B cell (primary cell): ENCODE results near the gene ADGRV1. TPM values are rescaled to one million over a fixed set of nuclear protein-coding genes. Genes with fewer than 3 reads are reported as not detected.
"Not testable (repeated sequence)": the region's sequence is repeated elsewhere in the genome, so short reads cannot be mapped to it uniquely, and the experiment has no call there.

ENCODE experiments used
- ATAC-seq: fragments of 200-7000 bp; cut with Tn5 transposase; one replicate; pipeline ENCODE4 v1.10.0; 2021; ENCODE audit warnings: low read depth, mild to moderate bottlenecking, moderate number of reproducible peaks, moderate library complexity
- CTCF ChIA-PET: fragments of 350-600 bp; sonication (Branson Sonifier 250); formaldehyde crosslinking; loops from one replicate; lab custom pipeline; 2021; ENCODE audit warnings: antibody characterized with exemption, inconsistent platforms; lab: Charles Lee
- POLR2A ChIA-PET: fragments of 350-600 bp; sonication (Branson Sonifier 250); formaldehyde crosslinking; loops from one replicate; lab custom pipeline; 2021; ENCODE audit warnings: antibody characterized with exemption; lab: Charles Lee
- DNase-seq: peaks from one replicate; pipeline ENCODE4 v3.0.0; 2013
- H2AFZ ChIP-seq: 2 replicates; pipeline ENCODE4 v1.6.1; 2012; ENCODE audit warnings: mild to moderate bottlenecking, low read depth, low read length; ENCODE audit not compliant: insufficient read depth, poor library complexity, severe bottlenecking
- H3K27ac ChIP-seq, 2 donors: 1 replicate in 1 of 2; 2 replicates in 1 of 2; pipeline ENCODE4 v1.5.1; 2012 to 2013; ENCODE audit warnings: low read length in 2 of 2, mild to moderate bottlenecking in 2 of 2, moderate library complexity in 1 of 2
- H3K27me3 ChIP-seq, 4 experiments: fragments of 200-600 bp in 1 of 4; sonication (generic) in 1 of 4; replicated peaks in 1 of 4; 1 replicate in 2 of 4; 2 replicates in 2 of 4; pipeline versions ENCODE4 v1.6.1 to v1.7.0; 2013 to 2016; ENCODE audit warnings: low read length in 3 of 4, mild to moderate bottlenecking in 2 of 4, mixed read lengths in 1 of 4, moderate library complexity in 1 of 4; ENCODE audit not compliant: insufficient read depth in 4 of 4, control insufficient read depth in 3 of 4; ENCODE audit errors: control extremely low read depth in 1 of 4
- H3K36me3 ChIP-seq, 2 experiments: replicated peaks in 1 of 2; 1 replicate in 1 of 2; 2 replicates in 1 of 2; pipeline versions ENCODE4 v1.6.1 to v1.7.1; 2013; ENCODE audit warnings: low read length in 1 of 2; ENCODE audit not compliant: insufficient read depth in 2 of 2, control insufficient read depth in 1 of 2; ENCODE audit errors: control extremely low read depth in 1 of 2, extremely low read depth in 1 of 2
- H3K4me1 ChIP-seq, 2 donors: fragments of 200-600 bp in 1 of 2; sonication (generic) in 1 of 2; 1 replicate in 1 of 2; 2 replicates in 1 of 2; pipeline versions ENCODE4 v1.5.1 to v1.6.1; 2013 to 2017; ENCODE audit warnings: low read length in 2 of 2; ENCODE audit not compliant: control insufficient read depth in 2 of 2, insufficient read depth in 2 of 2
- H3K4me2 ChIP-seq: replicated peaks from 2 replicates; pipeline ENCODE3; 2012; ENCODE audit warnings: mild to moderate bottlenecking, low read depth, low read length; ENCODE audit not compliant: poor library complexity, severe bottlenecking
- H3K4me3 ChIP-seq, 5 experiments: fragments of 200-600 bp in 1 of 5; sonication (generic) in 1 of 5; 1 replicate in 3 of 5; 2 replicates in 2 of 5; pipeline versions ENCODE4 v1.5.1 to v1.7.0; 2011 to 2016; ENCODE audit warnings: low read length in 4 of 5, mild to moderate bottlenecking in 4 of 5, low read depth in 2 of 5, control low read depth in 1 of 5, moderate library complexity in 1 of 5; ENCODE audit not compliant: insufficient read depth in 1 of 5; ENCODE audit errors: control extremely low read depth in 1 of 5, extremely low read depth in 1 of 5
- H3K79me2 ChIP-seq: fragments of 200-600 bp; sonication (generic); one replicate; pipeline ENCODE4 v1.6.0; 2016; ENCODE audit warnings: low read length; ENCODE audit not compliant: control insufficient read depth, insufficient read depth
- H3K9ac ChIP-seq: fragments of 200-600 bp; sonication (generic); 2 replicates; pipeline ENCODE4 v1.6.1; 2017; ENCODE audit warnings: mild to moderate bottlenecking, low read length, moderate library complexity
- H3K9me3 ChIP-seq, 3 donors: one replicate each; pipeline versions ENCODE4 v1.6.1 to v1.7.1; 2013; ENCODE audit warnings: low read length in 2 of 3; ENCODE audit not compliant: control insufficient read depth in 2 of 3, insufficient read depth in 1 of 3; ENCODE audit errors: control extremely low read depth in 1 of 3
- H4K20me1 ChIP-seq: 2 replicates; pipeline ENCODE4 v1.6.0; 2012; ENCODE audit warnings: mild to moderate bottlenecking, low read length; ENCODE audit not compliant: insufficient read depth, control insufficient read depth, poor library complexity, severe bottlenecking
- H3K27ac Mint-ChIP-seq: one replicate; pipeline ENCODE4 v1.8.0; 2021; ENCODE audit warnings: mixed read lengths
- H3K27me3 Mint-ChIP-seq: one replicate; pipeline ENCODE4 v1.8.0; 2021; ENCODE audit warnings: mixed read lengths
- H3K4me1 Mint-ChIP-seq: one replicate; pipeline ENCODE4 v1.8.0; 2021; ENCODE audit warnings: mixed read lengths
- H3K4me3 Mint-ChIP-seq: one replicate; pipeline ENCODE4 v1.8.0; 2021; ENCODE audit warnings: mixed read lengths
- H3K9me3 Mint-ChIP-seq: one replicate; pipeline ENCODE4 v1.8.0; 2022; ENCODE audit warnings: mixed read lengths; ENCODE audit not compliant: insufficient read depth
- EZH2 ChIP-seq: IDR thresholded peaks from 2 replicates; pipeline ENCODE4 v1.6.1; 2012; ENCODE audit warnings: borderline replicate concordance, low read depth, mild to moderate bottlenecking, moderate library complexity, low read length; ENCODE audit not compliant: insufficient read depth, poor library complexity, severe bottlenecking
- WGBS: methylation state at CpG from one replicate; pipeline ENCODE4 v1.1.5; 2013; ENCODE audit warnings: missing lambda C conversion rate; ENCODE audit not compliant: insufficient coverage; 5-methylcytosine and 5-hydroxymethylcytosine counted together
- intact Hi-C: fragments of 100-400 bp; cut with micrococcal nuclease; formaldehyde crosslinking; loops from one replicate; pipeline ENCODE4 v1.10.0; 2022
- polyA plus RNA-seq: library from polyadenylated mRNA; depleted of rRNA; stranded (reverse); fragments of >200 nt; gene quantifications from 2 replicates; pipeline ENCODE4 v1.2.3, GENCODE V29; 2012
- total RNA-seq, 2 donors: library from RNA; stranded (reverse); fragments of 120-200 nt in 1 of 2; gene quantifications; 1 replicate in 1 of 2; 2 replicates in 1 of 2; pipeline versions ENCODE4 v1.2.3 to v1.2.4, GENCODE V29; 2013 to 2022
- TF ChIP-seq, protein P1 (sequence below): fragments of 200-600 bp; IDR thresholded peaks from one replicate; pipeline ENCODE4 v1.8.0; 2022; ENCODE audit warnings: antibody characterized with exemption, mild to moderate bottlenecking

Gene ADGRV1
- total and polyA plus RNA-seq, 2 donors (not counting 1 experiment from before 2014, with no cell fraction given): 0.07 TPM; not detected in 1

GRCh38 chr5:90793183-90793582 lies 234.6 kb downstream of the ADGRV1 start:
- Mint-ChIP-seq H3K27ac (no peak overlapping the region), H3K27me3 (peaks cover 19% of the 10 kb centered on the region), H3K4me1 (no peaks in the 10 kb centered on the region), H3K9me3 (peaks cover 8% of the 10 kb centered on the region), H3K4me3 (no peak overlapping the region)
- H3K27me3 ChIP-seq: peaks cover 0 to 4% (median 0%) of the 10 kb centered on the region in 4 experiments
- WGBS: no CpG with 5 or more reads among the region's 2 CpGs
- H3K4me2 ChIP-seq: no peak overlapping the region
- H2AFZ ChIP-seq: no peak overlapping the region
- H3K36me3 ChIP-seq: no peaks in the 10 kb centered on the region
- no peaks in the 10 kb centered on the region for H4K20me1 ChIP-seq
- H3K4me1 ChIP-seq: no peaks in the 10 kb centered on the region
- no peaks in the 10 kb centered on the region for H3K79me2 ChIP-seq
- ChIA-PET POLR2A (no interaction called here), CTCF (interaction anchor here (0.7 to 2.6 kb wide), 5 partner anchors 8 to 13 kb away, joined by 3 to 12 read pairs (median 4); no protein-coding TSS in a partner anchor)
- ATAC-seq: no peak
- no peak for DNase-seq
- H3K4me3 ChIP-seq: no peak overlapping the region
- H3K9me3 ChIP-seq: peaks cover 0 to 6% (median 0%) of the 10 kb centered on the region in 3 donors
- no peak overlapping the region for H3K9ac ChIP-seq
- no peak for TF ChIP-seq EZH2
- TF ChIP-seq, protein P1, sequence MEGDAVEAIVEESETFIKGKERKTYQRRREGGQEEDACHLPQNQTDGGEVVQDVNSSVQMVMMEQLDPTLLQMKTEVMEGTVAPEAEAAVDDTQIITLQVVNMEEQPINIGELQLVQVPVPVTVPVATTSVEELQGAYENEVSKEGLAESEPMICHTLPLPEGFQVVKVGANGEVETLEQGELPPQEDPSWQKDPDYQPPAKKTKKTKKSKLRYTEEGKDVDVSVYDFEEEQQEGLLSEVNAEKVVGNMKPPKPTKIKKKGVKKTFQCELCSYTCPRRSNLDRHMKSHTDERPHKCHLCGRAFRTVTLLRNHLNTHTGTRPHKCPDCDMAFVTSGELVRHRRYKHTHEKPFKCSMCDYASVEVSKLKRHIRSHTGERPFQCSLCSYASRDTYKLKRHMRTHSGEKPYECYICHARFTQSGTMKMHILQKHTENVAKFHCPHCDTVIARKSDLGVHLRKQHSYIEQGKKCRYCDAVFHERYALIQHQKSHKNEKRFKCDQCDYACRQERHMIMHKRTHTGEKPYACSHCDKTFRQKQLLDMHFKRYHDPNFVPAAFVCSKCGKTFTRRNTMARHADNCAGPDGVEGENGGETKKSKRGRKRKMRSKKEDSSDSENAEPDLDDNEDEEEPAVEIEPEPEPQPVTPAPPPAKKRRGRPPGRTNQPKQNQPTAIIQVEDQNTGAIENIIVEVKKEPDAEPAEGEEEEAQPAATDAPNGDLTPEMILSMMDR: no peak
- no peak overlapping the region for H3K27ac ChIP-seq
- intact Hi-C loops: no loop called here

GRCh38 chr5:90796919-90797318 lies 238.3 kb downstream of the ADGRV1 start:
- peaks cover 12% of the 10 kb centered on the region for H3K9me3 Mint-ChIP-seq
- H3K36me3 ChIP-seq, H3K9ac ChIP-seq, CTCF ChIA-PET, H3K27ac Mint-ChIP-seq, intact Hi-C loops, H3K27me3 ChIP-seq, H3K4me3 ChIP-seq, POLR2A ChIA-PET, H3K4me1 ChIP-seq, H3K4me1 Mint-ChIP-seq, H3K4me3 Mint-ChIP-seq, H3K79me2 ChIP-seq, H4K20me1 ChIP-seq, DNase-seq, H3K4me2 ChIP-seq, H2AFZ ChIP-seq, H3K9me3 ChIP-seq, ATAC-seq, H3K27ac ChIP-seq: not testable (repeated sequence)
- 100% methylated on average over 1 of the region's 2 CpGs for WGBS
- H3K27me3 Mint-ChIP-seq: peaks cover 13% of the 10 kb centered on the region

DNA sequence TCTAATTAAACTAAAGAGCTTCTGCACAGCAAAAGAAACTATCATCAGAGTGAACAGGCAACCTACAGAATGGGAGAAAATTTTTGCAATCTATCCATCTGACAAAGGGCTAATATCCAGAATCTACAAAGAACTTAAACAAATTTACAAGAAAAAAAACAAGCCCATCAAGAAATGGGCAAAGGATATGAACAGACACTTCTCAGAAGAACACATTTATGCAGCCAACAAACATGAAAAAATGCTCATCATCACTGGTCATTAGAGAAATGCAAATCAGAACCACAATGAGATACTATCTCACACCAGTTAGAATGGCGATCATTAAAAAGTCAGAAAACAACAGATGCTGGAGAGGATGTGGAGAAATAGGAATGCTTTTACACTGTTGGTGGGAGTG lies 241.5 kb downstream of the ADGRV1 start:
- intact Hi-C loops, CTCF ChIA-PET, POLR2A ChIA-PET: not testable (repeated sequence)

More for the DNA sequence above, 241.5 kb downstream of the ADGRV1 start:
- not testable (repeated sequence) for H3K27me3 Mint-ChIP-seq, H3K79me2 ChIP-seq, H3K9ac ChIP-seq, H3K27me3 ChIP-seq, H3K27ac ChIP-seq, H3K36me3 ChIP-seq, H2AFZ ChIP-seq, DNase-seq, H3K4me3 ChIP-seq, H3K4me2 ChIP-seq, H3K9me3 ChIP-seq, H3K4me1 ChIP-seq, H4K20me1 ChIP-seq, ATAC-seq, H3K4me1 Mint-ChIP-seq, H3K4me3 Mint-ChIP-seq, H3K27ac Mint-ChIP-seq
- no CpG with 5 or more reads among the region's 1 CpG for WGBS
- H3K9me3 Mint-ChIP-seq: peaks cover 12% of the 10 kb centered on the region
